ENCODE measurements around the gene ATP13A3.

Gene ATP13A3

DNA sequence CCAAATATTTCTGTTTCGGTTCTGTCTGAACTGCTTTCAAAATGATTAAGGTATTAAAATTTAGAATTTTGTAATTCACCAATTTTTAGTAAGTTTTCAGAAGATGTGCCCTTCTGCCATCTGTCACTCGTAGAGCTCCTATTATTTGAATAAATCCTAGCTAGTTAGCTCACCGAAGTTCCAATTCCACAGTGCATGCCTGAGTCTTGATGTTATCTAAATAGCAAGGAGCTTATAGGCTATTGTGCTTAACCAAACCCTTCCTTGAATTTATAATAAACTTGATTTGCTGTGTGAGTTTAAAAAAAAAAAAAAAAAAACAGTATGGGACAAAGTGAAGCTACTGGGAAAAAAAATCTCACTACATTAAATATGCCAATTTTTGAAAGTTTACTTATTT is 18.7 kb downstream of the ATP13A3 start (continued):
- no peak for TF ChIP-seq ZC3H10 (CRISPR knock-in tag; IDR thresholded peaks at IDR 0.05)
- no peak for TF ChIP-seq SNAI2 (CRISPR knock-in tag; IDR thresholded peaks at IDR 0.05)

DNA sequence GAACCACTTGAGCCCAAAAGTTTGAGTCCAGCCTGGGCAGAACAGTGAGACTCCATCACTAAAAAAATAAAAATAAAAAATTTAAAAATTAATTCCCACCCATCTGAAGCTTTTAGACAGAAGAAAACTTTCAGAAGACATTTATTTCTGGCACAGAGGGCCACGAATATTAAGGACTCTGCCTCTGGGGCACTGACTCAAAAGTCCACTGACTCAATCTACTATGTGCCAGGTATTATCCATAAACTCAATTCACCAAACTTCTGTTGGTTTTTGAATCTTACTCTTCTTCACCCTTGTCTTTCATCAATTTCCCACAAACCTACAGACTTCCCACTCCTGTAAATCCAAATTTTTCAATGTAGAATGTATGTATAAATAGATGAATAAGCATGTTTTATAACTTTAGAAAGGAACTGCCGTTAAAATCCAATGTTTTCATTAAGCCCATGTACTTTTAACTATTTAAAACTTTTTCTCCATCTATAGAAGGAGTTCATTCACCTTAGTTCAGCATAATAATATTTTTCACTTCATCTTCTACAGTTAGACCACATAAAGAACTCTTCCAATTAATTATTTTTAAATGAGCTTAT is 19.9 kb downstream of the ATP13A3 start:
- TF ChIP-seq, protein P1, sequence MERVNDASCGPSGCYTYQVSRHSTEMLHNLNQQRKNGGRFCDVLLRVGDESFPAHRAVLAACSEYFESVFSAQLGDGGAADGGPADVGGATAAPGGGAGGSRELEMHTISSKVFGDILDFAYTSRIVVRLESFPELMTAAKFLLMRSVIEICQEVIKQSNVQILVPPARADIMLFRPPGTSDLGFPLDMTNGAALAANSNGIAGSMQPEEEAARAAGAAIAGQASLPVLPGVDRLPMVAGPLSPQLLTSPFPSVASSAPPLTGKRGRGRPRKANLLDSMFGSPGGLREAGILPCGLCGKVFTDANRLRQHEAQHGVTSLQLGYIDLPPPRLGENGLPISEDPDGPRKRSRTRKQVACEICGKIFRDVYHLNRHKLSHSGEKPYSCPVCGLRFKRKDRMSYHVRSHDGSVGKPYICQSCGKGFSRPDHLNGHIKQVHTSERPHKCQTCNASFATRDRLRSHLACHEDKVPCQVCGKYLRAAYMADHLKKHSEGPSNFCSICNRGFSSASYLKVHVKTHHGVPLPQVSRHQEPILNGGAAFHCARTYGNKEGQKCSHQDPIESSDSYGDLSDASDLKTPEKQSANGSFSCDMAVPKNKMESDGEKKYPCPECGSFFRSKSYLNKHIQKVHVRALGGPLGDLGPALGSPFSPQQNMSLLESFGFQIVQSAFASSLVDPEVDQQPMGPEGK (CRISPR knock-in tag; IDR thresholded peaks at IDR 0.05; ENCODE audit: borderline replicate concordance), result no peak
- TF ChIP-seq, protein P2, sequence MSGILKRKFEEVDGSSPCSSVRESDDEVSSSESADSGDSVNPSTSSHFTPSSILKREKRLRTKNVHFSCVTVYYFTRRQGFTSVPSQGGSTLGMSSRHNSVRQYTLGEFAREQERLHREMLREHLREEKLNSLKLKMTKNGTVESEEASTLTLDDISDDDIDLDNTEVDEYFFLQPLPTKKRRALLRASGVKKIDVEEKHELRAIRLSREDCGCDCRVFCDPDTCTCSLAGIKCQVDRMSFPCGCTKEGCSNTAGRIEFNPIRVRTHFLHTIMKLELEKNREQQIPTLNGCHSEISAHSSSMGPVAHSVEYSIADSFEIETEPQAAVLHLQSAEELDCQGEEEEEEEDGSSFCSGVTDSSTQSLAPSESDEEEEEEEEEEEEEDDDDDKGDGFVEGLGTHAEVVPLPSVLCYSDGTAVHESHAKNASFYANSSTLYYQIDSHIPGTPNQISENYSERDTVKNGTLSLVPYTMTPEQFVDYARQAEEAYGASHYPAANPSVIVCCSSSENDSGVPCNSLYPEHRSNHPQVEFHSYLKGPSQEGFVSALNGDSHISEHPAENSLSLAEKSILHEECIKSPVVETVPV (CRISPR knock-in tag; IDR thresholded peaks at IDR 0.05), result no peak
- no peak for ATAC-seq

DNA sequence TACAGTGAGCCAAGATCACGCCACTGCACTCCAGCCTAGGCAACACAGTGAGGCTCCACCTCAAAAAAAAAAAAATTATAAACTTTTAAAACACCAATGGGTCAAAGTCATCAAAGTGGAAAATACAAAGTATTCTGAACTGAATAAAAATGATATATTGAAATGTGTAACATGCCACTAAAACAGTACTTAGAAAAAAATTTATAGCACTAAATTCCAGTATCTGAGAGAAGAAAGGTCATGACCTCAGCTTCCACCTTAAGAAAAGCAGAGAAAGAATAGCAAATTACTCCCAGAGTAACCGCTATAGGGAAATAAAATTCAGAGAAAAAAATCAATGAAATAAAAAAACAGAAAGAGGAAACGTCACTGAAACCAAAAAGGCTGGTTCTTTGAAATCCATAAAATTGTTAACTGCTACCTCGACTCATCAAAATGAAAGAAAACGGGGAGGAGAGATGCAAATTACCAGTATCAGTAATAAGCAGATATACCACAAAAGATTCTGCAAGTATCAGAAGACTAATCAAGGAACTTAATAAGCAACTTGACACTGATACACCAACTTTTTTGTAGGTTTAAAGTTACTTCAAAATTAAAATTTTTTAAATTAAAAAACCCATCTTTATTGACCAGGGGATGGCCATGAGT is 20.8 kb downstream of the ATP13A3 start:
- ATAC-seq, result no peak
- TF ChIP-seq, protein P3, sequence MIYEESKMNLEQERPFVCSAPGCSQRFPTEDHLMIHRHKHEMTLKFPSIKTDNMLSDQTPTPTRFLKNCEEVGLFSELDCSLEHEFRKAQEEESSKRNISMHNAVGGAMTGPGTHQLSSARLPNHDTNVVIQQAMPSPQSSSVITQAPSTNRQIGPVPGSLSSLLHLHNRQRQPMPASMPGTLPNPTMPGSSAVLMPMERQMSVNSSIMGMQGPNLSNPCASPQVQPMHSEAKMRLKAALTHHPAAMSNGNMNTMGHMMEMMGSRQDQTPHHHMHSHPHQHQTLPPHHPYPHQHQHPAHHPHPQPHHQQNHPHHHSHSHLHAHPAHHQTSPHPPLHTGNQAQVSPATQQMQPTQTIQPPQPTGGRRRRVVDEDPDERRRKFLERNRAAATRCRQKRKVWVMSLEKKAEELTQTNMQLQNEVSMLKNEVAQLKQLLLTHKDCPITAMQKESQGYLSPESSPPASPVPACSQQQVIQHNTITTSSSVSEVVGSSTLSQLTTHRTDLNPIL (CRISPR knock-in tag; IDR thresholded peaks at IDR 0.05; ENCODE audit: low read depth), result no peak
- TF ChIP-seq CSDC2 (CRISPR knock-in tag; IDR thresholded peaks at IDR 0.05) (no peak), ZNF565 (CRISPR knock-in tag; conservative IDR thresholded peaks at IDR 0.05; ENCODE audit: low read depth) (no peak), ZNF70 (CRISPR knock-in tag; IDR thresholded peaks at IDR 0.05) (no peak), RARB (CRISPR knock-in tag; IDR thresholded peaks at IDR 0.05) (no peak), SNAI2 (CRISPR knock-in tag; IDR thresholded peaks at IDR 0.05) (no peak), TCF4 (CRISPR knock-in tag; IDR thresholded peaks at IDR 0.05; ENCODE audit: borderline replicate concordance) (no peak), ESRRG (CRISPR knock-in tag; IDR thresholded peaks at IDR 0.05) (no peak), GLIS3 (CRISPR knock-in tag; IDR thresholded peaks at IDR 0.05) (no peak), ZC3H10 (CRISPR knock-in tag; IDR thresholded peaks at IDR 0.05) (no peak), ISL1 (CRISPR knock-in tag; IDR thresholded peaks at IDR 0.05) (no peak), ZNF8 (CRISPR knock-in tag; IDR thresholded peaks at IDR 0.05) (no peak), BACH2 (CRISPR knock-in tag; IDR thresholded peaks at IDR 0.05; ENCODE audit: borderline replicate concordance) (no peak), TOX (CRISPR knock-in tag; IDR thresholded peaks at IDR 0.05; ENCODE audit: borderline replicate concordance) (no peak)
- TF ChIP-seq, protein P4, sequence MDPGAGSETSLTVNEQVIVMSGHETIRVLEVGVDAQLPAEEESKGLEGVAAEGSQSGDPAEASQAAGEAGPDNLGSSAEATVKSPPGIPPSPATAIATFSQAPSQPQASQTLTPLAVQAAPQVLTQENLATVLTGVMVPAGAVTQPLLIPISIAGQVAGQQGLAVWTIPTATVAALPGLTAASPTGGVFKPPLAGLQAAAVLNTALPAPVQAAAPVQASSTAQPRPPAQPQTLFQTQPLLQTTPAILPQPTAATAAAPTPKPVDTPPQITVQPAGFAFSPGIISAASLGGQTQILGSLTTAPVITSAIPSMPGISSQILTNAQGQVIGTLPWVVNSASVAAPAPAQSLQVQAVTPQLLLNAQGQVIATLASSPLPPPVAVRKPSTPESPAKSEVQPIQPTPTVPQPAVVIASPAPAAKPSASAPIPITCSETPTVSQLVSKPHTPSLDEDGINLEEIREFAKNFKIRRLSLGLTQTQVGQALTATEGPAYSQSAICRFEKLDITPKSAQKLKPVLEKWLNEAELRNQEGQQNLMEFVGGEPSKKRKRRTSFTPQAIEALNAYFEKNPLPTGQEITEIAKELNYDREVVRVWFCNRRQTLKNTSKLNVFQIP (CRISPR knock-in tag; IDR thresholded peaks at IDR 0.05; ENCODE audit: borderline replicate concordance, low read depth), result no peak
- TF ChIP-seq, protein P2 (CRISPR knock-in tag; IDR thresholded peaks at IDR 0.05), result no peak
- TF ChIP-seq, protein P5, sequence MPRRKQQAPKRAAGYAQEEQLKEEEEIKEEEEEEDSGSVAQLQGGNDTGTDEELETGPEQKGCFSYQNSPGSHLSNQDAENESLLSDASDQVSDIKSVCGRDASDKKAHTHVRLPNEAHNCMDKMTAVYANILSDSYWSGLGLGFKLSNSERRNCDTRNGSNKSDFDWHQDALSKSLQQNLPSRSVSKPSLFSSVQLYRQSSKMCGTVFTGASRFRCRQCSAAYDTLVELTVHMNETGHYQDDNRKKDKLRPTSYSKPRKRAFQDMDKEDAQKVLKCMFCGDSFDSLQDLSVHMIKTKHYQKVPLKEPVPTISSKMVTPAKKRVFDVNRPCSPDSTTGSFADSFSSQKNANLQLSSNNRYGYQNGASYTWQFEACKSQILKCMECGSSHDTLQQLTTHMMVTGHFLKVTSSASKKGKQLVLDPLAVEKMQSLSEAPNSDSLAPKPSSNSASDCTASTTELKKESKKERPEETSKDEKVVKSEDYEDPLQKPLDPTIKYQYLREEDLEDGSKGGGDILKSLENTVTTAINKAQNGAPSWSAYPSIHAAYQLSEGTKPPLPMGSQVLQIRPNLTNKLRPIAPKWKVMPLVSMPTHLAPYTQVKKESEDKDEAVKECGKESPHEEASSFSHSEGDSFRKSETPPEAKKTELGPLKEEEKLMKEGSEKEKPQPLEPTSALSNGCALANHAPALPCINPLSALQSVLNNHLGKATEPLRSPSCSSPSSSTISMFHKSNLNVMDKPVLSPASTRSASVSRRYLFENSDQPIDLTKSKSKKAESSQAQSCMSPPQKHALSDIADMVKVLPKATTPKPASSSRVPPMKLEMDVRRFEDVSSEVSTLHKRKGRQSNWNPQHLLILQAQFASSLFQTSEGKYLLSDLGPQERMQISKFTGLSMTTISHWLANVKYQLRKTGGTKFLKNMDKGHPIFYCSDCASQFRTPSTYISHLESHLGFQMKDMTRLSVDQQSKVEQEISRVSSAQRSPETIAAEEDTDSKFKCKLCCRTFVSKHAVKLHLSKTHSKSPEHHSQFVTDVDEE (CRISPR knock-in tag; IDR thresholded peaks at IDR 0.05), result no peak
